Bronchial epithelial cell (primary cell): ENCODE data around the gene DGKI. TPM values are rescaled to one million over a fixed set of nuclear protein-coding genes. Genes with fewer than 3 reads are reported as not detected.

Experiments used
- DNase-seq: peaks from one replicate; pipeline ENCODE4 v3.0.0-alpha.2; 2010; ENCODE audit warnings: low read depth
- FAIRE-seq: peaks from 2 replicates; lab custom pipeline; 2011; peaks lifted over from hg19 to GRCh38; lab: Jason Lieb, UNC
- H3K27me3 ChIP-seq: 2 replicates; pipeline ENCODE4 v1.5.1; 2011; ENCODE audit warnings: low read length; ENCODE audit not compliant: control insufficient read depth, insufficient read depth
- H3K36me3 ChIP-seq: 2 replicates; pipeline ENCODE4 v1.5.1; 2011; ENCODE audit warnings: low read length; ENCODE audit not compliant: control insufficient read depth, insufficient read depth
- H3K4me3 ChIP-seq: 2 replicates; pipeline ENCODE4 v1.5.1; 2011; ENCODE audit warnings: mild to moderate bottlenecking, low read depth, low read length, control low read depth
- CTCF ChIP-seq: IDR thresholded peaks from 2 replicates; pipeline ENCODE4 v1.5.1; 2011; ENCODE audit warnings: mild to moderate bottlenecking, moderate library complexity, low read length, control low read depth, inconsistent platforms; ENCODE audit not compliant: insufficient read depth, severe bottlenecking
- total RNA-seq: library from RNA; depleted of rRNA; stranded (reverse); fragments of >200 nt; gene quantifications from 2 replicates; pipeline ENCODE4 v1.2.1, GENCODE V29; 2014

Gene DGKI
- total RNA-seq, 1 donor from 2014 or later, result under 0.01 TPM

DNA sequence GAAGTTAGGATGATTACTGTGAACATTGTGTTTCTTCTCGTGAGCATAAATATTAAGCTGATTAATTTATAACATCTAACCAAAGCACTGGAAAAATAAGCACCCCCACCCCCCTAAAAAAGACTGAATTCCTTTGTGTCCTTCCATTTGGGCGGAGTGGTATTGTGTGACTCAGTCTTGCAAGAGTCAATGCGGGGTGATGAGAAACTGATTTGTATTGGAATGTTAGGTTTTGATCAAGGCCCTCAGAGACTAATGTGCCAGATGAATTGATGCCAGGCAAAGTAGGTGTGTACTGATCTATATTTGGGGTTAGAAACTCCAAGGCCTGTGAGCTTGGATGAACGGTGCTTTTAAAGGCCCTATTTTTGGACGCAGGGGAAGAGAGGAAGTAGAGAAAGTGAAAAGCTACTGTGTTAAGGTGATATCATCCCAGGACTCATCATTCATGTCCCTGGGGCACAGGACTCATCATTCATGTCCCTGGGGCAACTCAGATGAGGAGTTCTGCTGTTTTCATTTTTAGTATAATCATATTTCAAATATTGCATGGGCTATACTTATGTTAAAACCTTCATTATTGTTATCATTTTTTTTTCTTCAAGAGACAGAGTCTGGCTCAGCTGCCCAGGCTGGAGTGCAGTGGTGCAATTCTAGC is 442.0 kb downstream of the DGKI start:
- no peaks in the 10 kb centered on the region for H3K36me3 ChIP-seq
- no peaks in the 10 kb centered on the region for H3K27me3 ChIP-seq
- FAIRE-seq (no peak), DNase-seq (no peak)
- TF ChIP-seq CTCF, result no peak
- no peak overlapping the region for H3K4me3 ChIP-seq

DNA sequence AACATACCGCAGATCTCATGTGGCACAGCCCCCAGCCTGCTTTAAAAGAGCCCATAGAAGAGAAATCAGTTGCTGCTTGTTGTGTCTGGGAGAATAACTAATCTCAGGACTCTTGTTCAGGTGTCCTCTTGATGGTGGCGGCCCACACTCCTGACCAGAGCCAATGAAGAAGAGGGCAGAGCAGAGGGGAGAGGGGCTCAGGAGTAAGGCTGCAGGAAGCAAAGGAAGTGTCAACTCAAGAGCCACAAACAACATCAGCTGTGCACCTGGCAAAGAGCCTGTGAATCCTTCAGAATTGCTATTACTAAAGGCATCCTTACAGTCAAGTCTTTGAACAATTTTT is 443.4 kb downstream of the DGKI start:
- FAIRE-seq (no peak), DNase-seq (no peak)
- no peak for TF ChIP-seq CTCF
- Histone ChIP-seq H3K27me3 (no peaks in the 10 kb centered on the region), H3K36me3 (no peaks in the 10 kb centered on the region), H3K4me3 (no peak overlapping the region)

GRCh38 chr7:137402536-137403352 is 444.0 kb downstream of the DGKI start:
- no peak overlapping the region for H3K4me3 ChIP-seq
- H3K27me3 ChIP-seq, result no peaks in the 10 kb centered on the region
- H3K36me3 ChIP-seq, result no peaks in the 10 kb centered on the region
- no peak for DNase-seq
- TF ChIP-seq CTCF, result no peak
- no peak for FAIRE-seq

DNA sequence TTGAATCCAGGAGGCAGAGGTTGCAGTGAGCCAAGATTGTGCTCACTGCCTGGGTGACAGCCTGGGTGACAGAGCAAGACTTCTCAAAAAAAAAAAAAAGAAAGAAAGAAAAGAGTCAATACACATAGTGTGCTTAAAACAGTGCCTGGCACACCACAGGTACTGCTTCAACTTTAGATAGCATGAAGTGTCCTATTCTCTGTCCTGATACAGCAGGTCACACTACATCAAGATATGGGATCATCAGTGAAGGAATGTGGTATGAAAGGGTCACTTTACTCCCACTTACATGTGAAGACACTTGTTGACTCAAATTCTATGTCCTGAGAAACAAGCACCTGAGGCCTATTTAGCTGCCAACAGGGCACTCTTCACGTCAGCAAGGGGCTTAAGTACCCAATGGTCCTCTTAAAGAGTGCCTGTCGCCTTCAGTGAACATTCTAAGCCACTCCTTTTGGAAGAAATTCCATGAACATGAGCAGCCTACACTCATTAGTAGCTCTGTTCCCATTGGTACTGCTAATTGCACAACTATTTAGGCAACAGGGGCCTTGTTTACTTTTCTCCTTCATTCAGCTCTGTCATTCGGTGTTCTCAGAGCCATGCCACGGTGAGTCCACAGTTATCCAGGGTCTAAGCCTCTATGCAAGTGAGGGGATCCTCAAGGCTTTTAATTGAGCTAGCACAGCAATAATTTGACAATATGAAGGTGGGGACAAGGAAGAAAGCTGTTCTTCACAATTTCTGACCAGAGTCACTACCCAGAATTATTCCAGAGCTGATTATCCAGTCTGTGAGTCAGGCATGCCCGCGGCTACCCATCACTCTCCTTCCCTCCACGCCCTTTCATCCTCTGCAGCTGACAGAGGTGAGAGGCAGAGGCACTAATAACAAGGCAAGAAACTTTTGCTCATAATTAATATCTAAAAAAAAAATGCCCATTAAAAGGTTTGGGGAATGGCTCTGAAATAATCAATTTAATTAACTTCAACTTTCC is 446.6 kb downstream of the DGKI start:
- TF ChIP-seq CTCF, result no peak
- no peaks in the 10 kb centered on the region for H3K27me3 ChIP-seq
- no peak for FAIRE-seq
- H3K4me3 ChIP-seq, result no peak overlapping the region
- no peaks in the 10 kb centered on the region for H3K36me3 ChIP-seq
- peak; percentile 68 for DNase-seq

DNA sequence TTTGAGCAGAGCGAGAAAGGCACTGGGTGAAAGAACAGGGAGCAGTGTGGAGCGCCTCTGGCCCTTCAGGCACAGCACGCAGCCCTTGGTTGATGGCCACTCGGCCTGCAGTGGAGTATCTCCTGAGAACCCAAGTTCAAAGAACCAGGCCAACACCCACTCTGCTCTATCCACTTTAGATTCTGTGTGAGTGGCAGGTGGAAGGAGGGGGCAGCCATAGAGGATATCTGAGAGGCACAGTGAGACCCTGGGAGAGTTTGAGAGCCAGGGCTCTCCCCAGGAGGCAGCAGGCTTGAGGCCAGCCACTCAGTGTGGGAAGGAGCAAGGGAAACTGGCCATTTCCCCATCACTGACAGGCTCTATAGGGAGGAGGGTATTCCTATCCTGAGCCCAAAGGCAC is 450.7 kb downstream of the DGKI start:
- Histone ChIP-seq H3K27me3 (no peaks in the 10 kb centered on the region), H3K36me3 (no peaks in the 10 kb centered on the region), H3K4me3 (no peak overlapping the region)
- FAIRE-seq (no peak), DNase-seq (no peak)
- TF ChIP-seq CTCF, result no peak
